ENCODE data around the gene CENPX. TPM values are rescaled to one million over a fixed set of nuclear protein-coding genes. Genes with fewer than 3 reads are reported as not detected.

Gene CENPX
- total and polyA plus RNA-seq, 2 of the 13 experiments (the other 11 are each of a cell fraction or from before 2014, with no cell fraction given): 92.7 to 170 TPM

- peak; percentile 54 for TF ChIP-seq ZNF407 (CRISPR knock-in tag; IDR thresholded peaks at IDR 0.05; ENCODE audit: not compliant biosample characterization)
- TF ChIP-seq THYN1 (CRISPR knock-in tag; IDR thresholded peaks at IDR 0.05; ENCODE audit: borderline replicate concordance, low read depth): 0 out of 2 replicates have a peak, but pooled peaks have one; percentile 67
- TF ChIP-seq CC2D1A (CRISPR knock-in tag; IDR thresholded peaks at IDR 0.05): no peak; the same call in 1 of the 2 replicates
- TF ChIP-seq ZNF451 (CRISPR knock-in tag; IDR thresholded peaks at IDR 0.05): peak; percentile 79; the same call in 1 of the 2 replicates
- TF ChIP-seq ZNF546 (CRISPR knock-in tag; conservative IDR thresholded peaks at IDR 0.05): peak; percentile 27; the same call in 1 of the 2 replicates
- peak; percentile 36; the same call in 1 of the 2 replicates for TF ChIP-seq ZNF121 (CRISPR knock-in tag; IDR thresholded peaks at IDR 0.05)
- 0 out of 2 replicates have a peak, but pooled peaks have one; percentile 20 for TF ChIP-seq ZNF431 (CRISPR knock-in tag; IDR thresholded peaks at IDR 0.05; ENCODE audit: borderline replicate concordance, low read depth)
- no peak for TF ChIP-seq ELF3 (CRISPR knock-in tag; IDR thresholded peaks at IDR 0.05)
- TF ChIP-seq SNAPC5 (CRISPR knock-in tag; IDR thresholded peaks at IDR 0.05; ENCODE audit: borderline replicate concordance): 0 out of 2 replicates have a peak, but pooled peaks have one; percentile 90
- TF ChIP-seq, protein P1, sequence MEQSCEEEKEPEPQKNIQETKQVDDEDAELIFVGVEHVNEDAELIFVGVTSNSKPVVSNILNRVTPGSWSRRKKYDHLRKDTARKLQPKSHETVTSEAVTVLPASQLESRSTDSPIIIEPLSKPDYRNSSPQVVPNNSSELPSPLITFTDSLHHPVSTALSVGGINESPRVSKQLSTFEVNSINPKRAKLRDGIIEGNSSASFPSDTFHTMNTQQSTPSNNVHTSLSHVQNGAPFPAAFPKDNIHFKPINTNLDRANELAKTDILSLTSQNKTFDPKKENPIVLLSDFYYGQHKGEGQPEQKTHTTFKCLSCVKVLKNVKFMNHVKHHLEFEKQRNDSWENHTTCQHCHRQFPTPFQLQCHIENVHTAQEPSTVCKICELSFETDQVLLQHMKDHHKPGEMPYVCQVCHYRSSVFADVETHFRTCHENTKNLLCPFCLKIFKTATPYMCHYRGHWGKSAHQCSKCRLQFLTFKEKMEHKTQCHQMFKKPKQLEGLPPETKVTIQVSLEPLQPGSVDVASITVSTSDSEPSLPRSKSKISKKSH (CRISPR knock-in tag; IDR thresholded peaks at IDR 0.05; ENCODE audit: borderline replicate concordance): peak; percentile 78; the same call in 1 of the 2 replicates
- no peak; the same call in 1 of the 2 replicates for TF ChIP-seq ZNF619 (CRISPR knock-in tag; IDR thresholded peaks at IDR 0.05)
- TF ChIP-seq SMAD9 (CRISPR knock-in tag; IDR thresholded peaks at IDR 0.05): 0 out of 2 replicates have a peak, but pooled peaks have one; percentile 49
- no peak for TF ChIP-seq ZNF180 (CRISPR knock-in tag; IDR thresholded peaks at IDR 0.05; ENCODE audit: borderline replicate concordance, low read depth)
- TF ChIP-seq ZNF20 (CRISPR knock-in tag; IDR thresholded peaks at IDR 0.05): no peak
- no peak for TF ChIP-seq SOX6 (IDR thresholded peaks at IDR 0.05)
- TF ChIP-seq SOX6 (CRISPR knock-in tag; IDR thresholded peaks at IDR 0.05): peak; percentile 6; the same call in 1 of the 2 replicates
- TF ChIP-seq SOX5 (CRISPR knock-in tag; IDR thresholded peaks at IDR 0.05; ENCODE audit: borderline replicate concordance): peak; percentile 22; the same call in 1 of the 2 replicates
- no peak for TF ChIP-seq ZSCAN29 (CRISPR knock-in tag; conservative IDR thresholded peaks at IDR 0.05)
- TF ChIP-seq ZSCAN21 (CRISPR knock-in tag; IDR thresholded peaks at IDR 0.05; ENCODE audit: borderline replicate concordance): peak; percentile 70
Observed at GRCh38 chr17:81993729-81994592, 28.7 kb downstream of the CENPX start (continued).

All from HepG2 (cell line).